ENCODE measurements around the gene GLG1.
"Not testable (repeated sequence)": the region's sequence is repeated elsewhere in the genome, so short reads cannot be mapped to it uniquely, and the experiment has no call there.

GLG1 gene

DNA sequence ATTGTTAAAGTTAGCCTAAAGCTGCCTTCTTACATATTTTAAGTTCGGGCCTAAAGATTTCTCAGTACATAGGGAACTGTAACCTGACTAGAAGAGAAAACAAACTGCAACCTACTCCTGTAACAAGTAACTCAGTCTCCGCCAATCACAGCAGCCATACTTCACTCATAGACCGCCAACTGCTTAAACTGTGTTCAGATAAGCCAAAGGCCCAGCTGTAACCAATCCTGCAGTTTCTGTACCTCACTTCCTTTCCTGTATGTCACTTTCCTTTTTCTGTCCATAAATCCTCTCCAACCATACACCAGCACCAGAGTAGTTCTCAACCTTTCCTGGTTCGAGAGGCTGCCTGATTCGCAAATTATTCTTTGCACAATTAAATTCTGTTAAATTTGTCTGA, 41.5 kb downstream of the GLG1 start:
- H3K4me1 ChIP-seq (ENCODE audit: control insufficient read depth, insufficient read depth, low read length), result peaks cover 3% of the 10 kb centered on the region
- peaks cover 2% of the 10 kb centered on the region for H3K36me3 ChIP-seq (ENCODE audit: control insufficient read depth, insufficient read depth, low read length)
- no peaks in the 10 kb centered on the region for H3K27me3 ChIP-seq (ENCODE audit: control insufficient read depth, insufficient read depth, low read length)
- H3K4me3 ChIP-seq (ENCODE audit: low read length), result no peak overlapping the region
- no peak overlapping the region for H3K27ac ChIP-seq (ENCODE audit: low read depth, low read length)
- no peak overlapping the region for H3K9ac ChIP-seq (ENCODE audit: low read length)

DNA sequence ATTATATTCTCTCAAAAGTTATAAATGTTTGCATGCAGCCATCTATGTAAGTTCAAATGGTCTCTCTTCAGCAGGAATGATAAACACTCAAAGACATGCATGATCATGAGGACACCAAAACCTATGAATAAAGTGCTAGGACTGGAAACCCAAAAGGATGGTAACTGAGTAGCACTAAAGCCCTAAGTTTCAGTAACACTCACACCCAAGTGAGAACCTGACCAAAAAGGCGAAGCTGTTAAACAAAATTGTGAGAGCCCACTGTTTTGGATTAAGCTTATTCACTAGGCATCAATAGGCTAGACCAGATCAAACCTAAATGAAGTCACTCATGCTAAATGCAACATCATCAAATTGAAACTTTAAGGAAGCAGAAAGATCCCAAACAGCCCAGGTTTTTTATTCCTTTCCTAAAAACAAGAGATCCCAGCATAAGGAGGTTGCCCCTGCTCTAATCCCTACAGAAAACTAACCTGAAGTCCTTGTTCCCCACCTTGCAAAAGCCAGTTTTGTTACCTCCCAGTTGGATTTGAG, 42.4 kb downstream of the GLG1 start:
- no peaks in the 10 kb centered on the region for H3K27me3 ChIP-seq (ENCODE audit: control insufficient read depth, insufficient read depth, low read length)
- peaks cover 3% of the 10 kb centered on the region for H3K4me1 ChIP-seq (ENCODE audit: control insufficient read depth, insufficient read depth, low read length)
- H3K4me3 ChIP-seq (ENCODE audit: low read length), result no peak overlapping the region
- H3K27ac ChIP-seq (ENCODE audit: low read depth, low read length), result no peak overlapping the region
- H3K36me3 ChIP-seq (ENCODE audit: control insufficient read depth, insufficient read depth, low read length), result peaks cover 2% of the 10 kb centered on the region
- H3K9ac ChIP-seq (ENCODE audit: low read length), result no peak overlapping the region

DNA sequence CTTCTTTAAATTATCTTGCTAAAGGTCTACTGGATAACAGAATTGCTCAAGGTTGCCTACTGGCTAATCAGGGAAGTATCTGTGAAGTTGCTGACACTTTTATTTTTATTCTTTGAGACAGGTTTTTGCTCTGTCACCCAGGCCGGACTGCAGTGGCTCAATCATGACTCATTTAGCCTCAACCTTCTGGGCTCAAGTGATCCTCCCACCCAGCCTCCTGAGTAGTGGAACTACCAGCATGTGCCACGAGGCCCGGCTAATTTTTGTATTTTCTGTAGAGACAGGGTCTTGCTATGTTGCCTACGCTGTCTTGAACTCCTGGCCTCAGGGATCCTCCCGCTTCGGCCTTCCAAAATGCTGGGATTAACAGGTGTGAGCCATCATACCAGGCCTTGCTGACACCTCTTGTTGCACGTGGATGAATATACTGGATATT, 43.1 kb downstream of the GLG1 start:
- Histone ChIP-seq H3K9ac (ENCODE audit: low read length) (no peak overlapping the region), H3K4me1 (ENCODE audit: control insufficient read depth, insufficient read depth, low read length) (peaks cover 3% of the 10 kb centered on the region), H3K4me3 (ENCODE audit: low read length) (no peak overlapping the region), H3K27me3 (ENCODE audit: control insufficient read depth, insufficient read depth, low read length) (no peaks in the 10 kb centered on the region), H3K36me3 (ENCODE audit: control insufficient read depth, insufficient read depth, low read length) (peaks cover 2% of the 10 kb centered on the region), H3K27ac (ENCODE audit: low read depth, low read length) (no peak overlapping the region)

DNA sequence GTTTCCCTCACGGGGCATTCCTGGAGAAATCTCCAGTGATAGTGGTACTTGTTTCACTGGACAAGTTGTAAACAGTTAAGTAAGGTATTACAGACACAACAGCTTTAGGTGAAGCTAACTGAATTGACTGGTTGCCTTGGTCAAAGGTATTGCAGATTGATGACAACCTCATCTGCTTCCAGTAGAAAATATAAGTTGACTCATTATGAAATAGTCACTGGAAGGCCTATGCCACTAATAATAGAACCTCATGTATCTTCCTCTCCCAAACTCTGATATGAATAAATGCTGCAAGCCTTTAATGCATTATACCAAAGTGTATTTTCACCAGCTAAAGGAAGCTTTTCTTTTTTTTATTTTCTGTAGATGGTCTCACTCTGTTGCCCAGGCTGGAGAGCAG, 44.8 kb downstream of the GLG1 start:
- H3K27me3 ChIP-seq (ENCODE audit: control insufficient read depth, insufficient read depth, low read length), result no peaks in the 10 kb centered on the region
- peaks cover 2% of the 10 kb centered on the region for H3K36me3 ChIP-seq (ENCODE audit: control insufficient read depth, insufficient read depth, low read length)
- H3K9ac ChIP-seq (ENCODE audit: low read length), result no peak overlapping the region
- H3K27ac ChIP-seq (ENCODE audit: low read depth, low read length), result no peak overlapping the region
- no peak overlapping the region for H3K4me3 ChIP-seq (ENCODE audit: low read length)
- H3K4me1 ChIP-seq (ENCODE audit: control insufficient read depth, insufficient read depth, low read length), result peaks cover 3% of the 10 kb centered on the region

DNA sequence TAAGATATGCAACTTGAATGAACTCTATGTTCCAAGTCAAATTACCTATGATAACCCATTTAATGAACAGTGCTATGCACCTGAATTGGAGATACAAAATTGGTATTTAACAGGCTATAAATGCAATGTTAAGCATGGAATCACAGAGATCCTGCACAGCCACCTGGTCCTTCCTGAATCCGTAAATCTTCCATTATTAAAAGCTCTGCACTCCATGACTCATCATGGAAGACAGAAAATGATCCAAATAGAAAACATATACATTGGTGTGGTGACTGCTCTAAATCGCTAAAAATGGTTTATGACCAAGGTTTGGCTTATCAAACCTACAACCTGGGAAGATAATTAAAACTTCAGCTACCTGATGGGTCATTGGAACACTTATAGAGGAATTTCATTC, 45.3 kb downstream of the GLG1 start:
- Histone ChIP-seq H3K27me3 (ENCODE audit: control insufficient read depth, insufficient read depth, low read length) (no peaks in the 10 kb centered on the region), H3K27ac (ENCODE audit: low read depth, low read length) (no peak overlapping the region), H3K4me3 (ENCODE audit: low read length) (no peak overlapping the region), H3K9ac (ENCODE audit: low read length) (no peak overlapping the region), H3K4me1 (ENCODE audit: control insufficient read depth, insufficient read depth, low read length) (peaks cover 3% of the 10 kb centered on the region), H3K36me3 (ENCODE audit: control insufficient read depth, insufficient read depth, low read length) (peaks cover 2% of the 10 kb centered on the region)

DNA sequence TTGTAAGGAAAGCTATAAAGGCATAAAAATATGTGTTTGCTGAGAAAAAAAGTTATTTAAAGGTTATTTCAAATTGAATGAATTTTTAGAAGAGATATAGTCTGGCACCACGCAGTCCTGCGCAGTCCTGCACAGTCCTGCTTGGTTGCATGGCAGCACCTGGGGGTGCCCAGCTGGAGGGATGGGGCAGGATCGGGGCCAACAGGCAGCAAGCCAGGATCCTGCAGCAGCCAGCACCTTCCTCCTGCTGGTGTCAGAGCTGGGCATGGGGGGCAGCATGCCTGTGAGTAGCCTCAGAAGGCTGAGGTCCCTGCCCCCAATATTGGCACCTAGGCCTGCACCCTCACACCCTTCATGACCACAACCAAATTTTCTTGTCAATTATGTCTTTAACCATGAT, 46.0 kb downstream of the GLG1 start:
- H3K36me3 ChIP-seq (ENCODE audit: control insufficient read depth, insufficient read depth, low read length), result peaks cover 2% of the 10 kb centered on the region
- H3K4me3 ChIP-seq (ENCODE audit: low read length), result no peak overlapping the region
- H3K4me1 ChIP-seq (ENCODE audit: control insufficient read depth, insufficient read depth, low read length), result peaks cover 3% of the 10 kb centered on the region
- H3K27ac ChIP-seq (ENCODE audit: low read depth, low read length), result no peak overlapping the region
- no peaks in the 10 kb centered on the region for H3K27me3 ChIP-seq (ENCODE audit: control insufficient read depth, insufficient read depth, low read length)
- H3K9ac ChIP-seq (ENCODE audit: low read length), result no peak overlapping the region

DNA sequence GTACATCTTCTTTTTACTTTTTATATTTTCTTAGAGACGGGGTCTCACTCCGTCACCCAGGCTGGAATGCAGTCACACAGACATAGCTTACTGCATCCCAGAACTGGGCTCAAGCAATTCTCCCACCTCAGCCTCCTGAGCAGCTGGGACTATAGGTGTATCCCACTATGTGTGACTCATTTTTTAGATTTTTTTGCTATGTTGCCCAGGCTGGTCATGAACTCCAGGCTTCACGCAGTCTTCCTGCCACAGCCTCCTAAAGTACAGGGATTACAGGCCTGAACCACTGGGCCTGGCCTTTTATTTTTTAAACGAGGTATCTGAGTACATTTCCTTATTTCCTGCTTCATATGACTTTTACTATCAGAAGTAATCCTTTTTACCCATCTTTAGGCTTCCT, 48.0 kb downstream of the GLG1 start:
- no peak overlapping the region for H3K4me3 ChIP-seq (ENCODE audit: low read length)
- H3K36me3 ChIP-seq (ENCODE audit: control insufficient read depth, insufficient read depth, low read length), result no peaks in the 10 kb centered on the region
- H3K4me1 ChIP-seq (ENCODE audit: control insufficient read depth, insufficient read depth, low read length), result no peaks in the 10 kb centered on the region
- no peak overlapping the region for H3K27ac ChIP-seq (ENCODE audit: low read depth, low read length)
- no peak overlapping the region for H3K9ac ChIP-seq (ENCODE audit: low read length)
- no peaks in the 10 kb centered on the region for H3K27me3 ChIP-seq (ENCODE audit: control insufficient read depth, insufficient read depth, low read length)

DNA sequence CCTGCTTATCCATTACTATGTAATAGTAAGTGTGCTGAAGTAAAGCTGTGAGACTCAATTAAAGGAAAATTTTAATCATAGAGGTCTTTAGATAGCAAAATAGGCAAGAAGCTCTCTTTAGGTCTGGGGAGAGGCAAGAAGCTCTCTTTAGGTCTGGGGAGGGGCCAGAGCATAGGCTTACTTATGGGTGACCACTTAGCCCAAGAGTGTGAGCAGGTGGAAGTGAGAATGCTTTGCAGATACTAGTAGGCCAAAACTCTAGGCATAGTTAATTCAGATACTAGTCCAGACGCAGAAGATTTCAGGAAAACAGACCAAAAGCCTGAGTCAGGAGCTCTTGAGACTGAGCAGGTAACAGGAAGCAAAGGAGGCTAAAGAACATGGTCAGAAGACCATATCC, 49.6 kb downstream of the GLG1 start:
- H3K4me3 ChIP-seq (ENCODE audit: low read length), result no peak overlapping the region
- no peak overlapping the region for H3K27ac ChIP-seq (ENCODE audit: low read depth, low read length)
- no peaks in the 10 kb centered on the region for H3K27me3 ChIP-seq (ENCODE audit: control insufficient read depth, insufficient read depth, low read length)
- H3K36me3 ChIP-seq (ENCODE audit: control insufficient read depth, insufficient read depth, low read length), result no peaks in the 10 kb centered on the region
- no peak overlapping the region for H3K9ac ChIP-seq (ENCODE audit: low read length)
- no peaks in the 10 kb centered on the region for H3K4me1 ChIP-seq (ENCODE audit: control insufficient read depth, insufficient read depth, low read length)

DNA sequence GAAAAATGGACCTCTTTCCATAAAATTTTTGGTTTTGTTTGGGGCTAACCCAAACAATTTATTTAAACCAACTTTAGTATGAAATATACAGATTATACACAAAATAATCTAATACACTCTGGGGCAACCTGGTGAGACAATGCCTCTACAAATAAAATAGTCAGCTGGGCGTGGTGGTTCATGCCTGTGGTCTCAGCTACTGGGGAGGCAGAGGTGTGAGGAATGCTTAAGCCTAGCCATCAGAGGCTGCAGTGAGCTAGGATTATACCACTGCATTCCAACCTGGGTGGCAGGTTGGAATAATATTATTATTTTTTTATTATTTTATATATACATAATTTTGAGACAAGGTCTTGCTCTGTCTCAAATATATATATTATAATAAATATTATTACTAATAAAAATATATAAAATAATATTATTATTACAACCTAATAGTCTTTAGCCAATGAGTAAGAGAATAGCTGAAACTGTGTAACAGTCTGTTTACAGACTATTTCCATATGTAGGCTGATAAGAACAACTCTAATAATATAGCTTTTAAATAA, 50.5 kb downstream of the GLG1 start:
- Histone ChIP-seq H3K36me3 (ENCODE audit: control insufficient read depth, insufficient read depth, low read length) (no peaks in the 10 kb centered on the region), H3K9ac (ENCODE audit: low read length) (no peak overlapping the region), H3K27ac (ENCODE audit: low read depth, low read length) (no peak overlapping the region), H3K4me1 (ENCODE audit: control insufficient read depth, insufficient read depth, low read length) (no peaks in the 10 kb centered on the region), H3K27me3 (ENCODE audit: control insufficient read depth, insufficient read depth, low read length) (no peaks in the 10 kb centered on the region), H3K4me3 (ENCODE audit: low read length) (no peak overlapping the region)

DNA sequence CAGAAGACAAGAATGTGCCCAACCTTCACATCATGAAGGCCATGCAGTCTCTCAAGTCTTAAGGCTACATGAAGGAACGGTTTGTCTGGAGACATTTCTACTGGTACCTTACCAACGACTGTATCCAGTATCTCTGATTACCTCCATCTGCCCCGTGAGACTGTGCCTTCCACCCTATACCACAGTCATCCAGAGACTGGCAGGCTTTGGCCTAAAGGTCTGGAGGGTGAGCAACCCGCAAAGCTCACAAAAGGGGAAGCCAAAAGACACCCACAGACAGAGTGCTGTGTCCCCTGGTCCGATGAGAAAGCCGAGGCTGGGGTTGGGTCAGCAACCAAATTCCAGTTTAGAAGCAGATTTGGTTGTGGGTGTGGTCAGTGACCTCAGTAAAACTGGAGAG, 54.6 kb downstream of the GLG1 start:
- not testable (repeated sequence) for H3K36me3 ChIP-seq (ENCODE audit: control insufficient read depth, insufficient read depth, low read length)

DNA sequence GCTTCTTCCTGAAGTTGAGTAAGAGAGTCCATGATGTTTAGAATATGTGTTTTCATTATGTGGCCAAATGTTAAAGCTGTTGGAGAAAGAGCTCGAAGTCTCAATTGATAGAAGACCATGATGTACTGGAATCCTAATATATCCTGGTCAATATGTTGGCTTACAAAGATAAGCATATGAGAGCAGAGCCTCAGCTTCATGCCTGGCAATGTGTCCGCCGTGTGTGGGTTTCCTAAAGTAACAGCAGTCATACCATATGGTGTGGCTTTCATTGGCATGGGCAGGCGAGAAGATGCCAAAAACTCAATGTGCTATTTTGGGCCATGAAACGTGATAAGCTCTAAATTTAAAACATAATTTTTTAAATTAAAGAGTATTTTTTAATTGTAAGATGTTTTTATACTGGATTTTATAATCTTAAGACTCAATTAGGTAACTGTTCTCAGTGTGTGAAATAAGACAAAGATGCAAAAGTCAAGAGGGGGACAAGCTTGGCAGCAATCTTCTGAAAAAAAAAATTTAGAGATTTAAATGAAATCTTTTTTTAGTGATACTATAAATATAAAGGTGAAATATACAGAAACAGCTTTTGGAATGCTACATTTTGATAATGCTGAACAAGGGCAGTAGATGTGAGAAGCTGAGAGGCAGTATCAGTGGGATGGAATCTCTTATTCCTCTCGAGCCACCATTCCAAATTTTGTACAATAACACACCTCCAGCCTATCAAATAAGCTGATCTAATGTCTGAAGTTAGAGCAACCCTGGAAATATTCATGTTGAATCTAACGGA, 56.5 kb downstream of the GLG1 start:
- not testable (repeated sequence) for H3K27me3 ChIP-seq (ENCODE audit: control insufficient read depth, insufficient read depth, low read length); H3K9ac ChIP-seq (ENCODE audit: low read length); H3K27ac ChIP-seq (ENCODE audit: low read depth, low read length); H3K4me1 ChIP-seq (ENCODE audit: control insufficient read depth, insufficient read depth, low read length); H3K36me3 ChIP-seq (ENCODE audit: control insufficient read depth, insufficient read depth, low read length); H3K4me3 ChIP-seq (ENCODE audit: low read length)

More for the DNA sequence above, 54.6 kb downstream of the GLG1 start:
- not testable (repeated sequence) for H3K27ac ChIP-seq (ENCODE audit: low read depth, low read length); H3K27me3 ChIP-seq (ENCODE audit: control insufficient read depth, insufficient read depth, low read length); H3K4me1 ChIP-seq (ENCODE audit: control insufficient read depth, insufficient read depth, low read length); H3K9ac ChIP-seq (ENCODE audit: low read length); H3K4me3 ChIP-seq (ENCODE audit: low read length)

DNA sequence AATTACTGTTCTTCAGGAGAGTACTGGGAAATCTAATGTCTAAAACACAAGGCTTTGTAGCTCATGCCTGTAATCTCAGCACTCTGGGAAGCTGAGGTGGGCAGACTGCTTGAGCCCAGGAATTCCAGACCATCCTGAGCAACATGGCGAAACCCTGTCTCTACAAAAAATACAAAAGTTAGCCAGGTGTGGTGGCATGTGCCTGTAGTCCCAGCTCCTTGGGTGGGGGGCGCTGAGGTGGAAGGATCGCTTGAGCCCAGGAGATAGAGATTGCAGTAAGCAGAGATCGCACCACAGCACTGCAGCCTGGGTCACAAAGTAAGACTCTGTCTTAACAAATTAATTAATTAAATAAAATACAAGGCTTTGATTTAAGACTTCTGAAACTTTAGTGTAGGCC, 60.8 kb downstream of the GLG1 start:
- H3K4me3 ChIP-seq (ENCODE audit: low read length); H3K4me1 ChIP-seq (ENCODE audit: control insufficient read depth, insufficient read depth, low read length); H3K27me3 ChIP-seq (ENCODE audit: control insufficient read depth, insufficient read depth, low read length); H3K36me3 ChIP-seq (ENCODE audit: control insufficient read depth, insufficient read depth, low read length); H3K27ac ChIP-seq (ENCODE audit: low read depth, low read length); H3K9ac ChIP-seq (ENCODE audit: low read length): not testable (repeated sequence)
